Right ventricle myocardium inferior (tissue), 1 donor: ENCODE data around the gene SCAPER. TPM values are rescaled to one million over a fixed set of nuclear protein-coding genes. Genes with fewer than 3 reads are reported as not detected.
A peak's percentile ranks its signal among the peaks of the same experiment; 100 is the strongest.
"Not testable (repeated sequence)": the region's sequence is repeated elsewhere in the genome, so short reads cannot be mapped to it uniquely, and the experiment has no call there.

Experiments
- ATAC-seq: fragments of 200-7000 bp; cut with Tn5 transposase; one replicate; pipeline ENCODE4 v1.9.1; 2020; ENCODE audit warnings: mild to moderate bottlenecking, moderate library complexity
- DNase-seq: peaks from one replicate; pipeline ENCODE4 v3.0.0; 2021; ENCODE audit errors: missing footprints
- intact Hi-C: fragments of 100-400 bp; cut with DNase I; formaldehyde crosslinking; loops from one replicate; pipeline ENCODE4 v1.11.0; 2022
- total RNA-seq: library from RNA; stranded (reverse); fragmentation: NEBNext Ultra II Directional; extraction: Animal tissue kit (Norgen Biotek cat#: 25700); gene quantifications from one replicate; pipeline ENCODE4 v1.2.1, GENCODE V29; 2021
- donor health status: DM: no; HTN: yes; CAD: no; lungs with severe emphysema.

SCAPER gene
- total RNA-seq, 1 donor from 2014 or later = 47.6 TPM

- ATAC-seq (no peak), DNase-seq (no peak)
- intact Hi-C loops = no loop called here
Measured at GRCh38 chr15:76718863-76719262, 186.3 kb downstream of the SCAPER start.

DNA sequence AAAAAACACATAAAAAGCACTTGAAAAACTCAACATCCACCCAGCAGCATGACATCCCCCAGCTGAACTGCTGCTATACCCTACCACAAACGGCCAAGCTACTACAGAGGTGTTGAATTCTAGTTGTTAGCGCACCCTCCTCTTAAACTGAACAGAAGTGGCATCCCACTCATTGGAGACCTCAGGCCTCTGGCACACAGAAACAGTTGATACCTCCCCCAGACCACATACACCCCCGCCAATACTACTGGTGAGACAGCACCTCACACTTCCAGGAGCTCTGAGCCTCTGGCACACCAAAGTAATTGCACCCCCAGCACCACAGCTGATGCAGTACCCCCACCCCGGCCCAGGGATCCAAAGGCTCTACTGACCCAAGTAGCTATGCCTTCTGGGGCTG, 190.2 kb downstream of the SCAPER start:
- DNase-seq = no peak
- ATAC-seq = no peak
- intact Hi-C loops = no loop called here

DNA sequence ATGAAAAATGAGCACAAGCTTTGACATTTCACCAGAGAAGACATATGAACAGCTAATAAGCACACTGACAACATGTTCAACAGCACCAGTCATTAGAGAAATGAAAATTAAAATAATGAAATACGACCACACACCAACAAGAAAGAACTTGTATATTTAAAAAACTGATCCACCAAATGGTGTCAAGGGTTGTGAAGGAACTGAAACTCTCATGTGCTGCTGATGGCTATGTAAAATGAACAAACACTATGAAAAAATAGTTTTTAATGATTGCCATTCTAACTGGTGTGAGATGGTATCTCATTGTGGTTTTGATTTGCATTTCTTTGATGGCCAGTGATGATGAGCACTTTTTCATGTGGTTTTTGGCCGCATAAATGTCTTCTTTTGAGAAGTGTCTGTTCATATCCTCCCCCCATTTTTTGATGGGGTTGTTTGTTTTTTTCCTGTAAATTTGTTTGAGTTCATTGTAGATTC, 193.8 kb downstream of the SCAPER start:
- ATAC-seq (no peak), DNase-seq (no peak)
- intact Hi-C loops = no loop called here

DNA sequence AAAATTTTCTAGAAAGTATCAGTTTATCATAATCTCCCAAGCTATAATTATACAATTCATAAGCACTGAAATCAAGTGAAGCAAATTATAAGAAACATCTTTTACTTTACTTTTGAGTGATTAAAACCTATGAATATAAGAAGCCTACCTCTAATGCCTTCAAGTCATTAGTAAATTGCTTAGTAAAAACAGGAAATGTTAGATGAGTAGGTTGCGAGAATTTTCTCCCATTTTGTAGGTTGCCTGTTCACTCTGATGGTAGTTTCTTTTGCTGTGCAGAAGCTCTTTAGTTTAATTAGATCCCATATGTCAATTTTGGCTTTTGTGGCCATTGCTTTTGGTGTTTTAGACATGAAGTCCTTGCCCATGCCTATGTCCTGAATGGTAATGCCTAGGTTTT, 201.1 kb downstream of the SCAPER start:
- ATAC-seq, DNase-seq, intact Hi-C loops: not testable (repeated sequence)

DNA sequence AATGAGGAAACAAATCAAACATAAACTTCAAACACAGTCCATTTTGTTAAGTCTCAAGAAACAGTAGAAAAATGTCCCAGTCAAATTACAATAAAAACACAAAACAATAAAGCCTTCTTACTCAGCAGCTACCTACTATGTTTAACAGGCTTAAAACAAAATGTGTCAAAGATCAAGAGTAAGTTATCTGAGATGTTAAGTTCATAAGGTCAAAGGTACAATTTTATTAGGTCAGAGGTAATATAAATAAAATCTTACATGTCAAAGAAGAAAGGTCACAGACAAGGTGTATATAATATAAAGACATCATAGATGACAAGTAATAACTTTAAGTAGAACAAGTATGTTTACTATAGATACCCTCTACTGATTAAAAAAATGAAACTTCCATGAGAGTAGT, 208.3 kb downstream of the SCAPER start:
- no peak for DNase-seq
- no peak for ATAC-seq
- intact Hi-C loops = no loop called here

DNA sequence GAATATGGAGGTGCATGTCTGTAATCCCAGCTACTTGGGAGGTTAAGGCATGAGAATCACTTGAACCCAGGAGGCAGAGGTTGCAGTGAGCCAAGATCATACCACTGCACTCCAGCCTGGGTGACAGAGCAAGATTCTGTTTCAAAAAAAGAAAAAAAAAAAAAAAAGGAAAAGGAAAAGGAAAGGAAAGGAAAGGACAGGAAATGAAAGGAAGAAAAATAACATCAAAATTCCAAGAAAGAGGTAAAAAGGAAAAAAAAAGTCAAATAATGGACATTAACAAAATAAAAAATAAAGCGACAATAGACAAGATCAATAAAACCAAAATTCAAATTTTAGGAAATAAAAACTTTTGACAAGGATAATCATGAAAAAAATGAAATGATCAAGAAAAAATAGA, 212.6 kb downstream of the SCAPER start:
- DNase-seq, ATAC-seq, intact Hi-C loops: not testable (repeated sequence)

- DNase-seq, intact Hi-C loops, ATAC-seq: not testable (repeated sequence)
Measured at GRCh38 chr15:76687592-76687991, 217.5 kb downstream of the SCAPER start.

GRCh38 chr15:76684002-76684401, 221.1 kb downstream of the SCAPER start:
- ATAC-seq = no peak
- intact Hi-C loops = no loop called here
- no peak for DNase-seq

DNA sequence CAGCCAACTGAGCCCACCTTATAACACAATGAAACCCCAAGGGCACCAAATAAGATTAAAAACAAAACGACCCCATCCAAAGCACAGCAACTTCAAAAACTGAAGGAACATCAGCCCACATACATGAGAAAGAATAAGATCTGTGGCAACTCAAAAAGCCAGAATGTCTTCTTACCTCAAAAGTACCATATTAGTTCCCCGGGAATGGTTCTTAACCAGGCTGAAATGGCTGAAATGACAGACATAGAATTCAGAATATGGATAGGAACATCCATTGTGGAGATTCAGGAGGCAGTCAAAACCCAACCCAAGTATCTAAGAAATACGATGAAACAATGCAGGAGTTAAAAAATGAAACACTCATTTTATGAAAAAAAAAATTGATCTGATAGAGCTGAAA, 222.3 kb downstream of the SCAPER start:
- DNase-seq (no peak), ATAC-seq (no peak)
- intact Hi-C loops = no loop called here

DNA sequence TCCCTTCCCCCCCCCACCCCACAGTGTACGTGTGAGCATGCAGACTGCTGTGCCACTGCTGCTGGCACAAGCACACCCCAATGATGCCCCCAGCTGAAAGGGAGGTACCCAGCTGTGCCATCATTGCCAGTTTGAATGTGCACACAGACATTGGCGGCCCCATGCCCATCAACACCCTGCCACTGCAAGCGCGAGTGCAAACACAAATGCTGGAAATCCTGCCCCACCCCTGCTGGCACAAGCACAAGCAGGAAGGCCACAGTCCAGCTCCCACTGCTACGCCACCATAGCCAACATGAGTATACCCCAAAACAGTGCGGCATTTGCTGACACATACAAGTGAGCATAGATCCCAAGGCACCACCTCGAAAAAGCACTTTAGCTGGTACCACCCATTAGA, 222.9 kb downstream of the SCAPER start:
- intact Hi-C loops = no loop called here
- ATAC-seq (no peak), DNase-seq (no peak)

GRCh38 chr15:76678766-76679165, 226.4 kb downstream of the SCAPER start:
- DNase-seq (no peak), ATAC-seq (no peak)
- intact Hi-C loops = no loop called here

DNA sequence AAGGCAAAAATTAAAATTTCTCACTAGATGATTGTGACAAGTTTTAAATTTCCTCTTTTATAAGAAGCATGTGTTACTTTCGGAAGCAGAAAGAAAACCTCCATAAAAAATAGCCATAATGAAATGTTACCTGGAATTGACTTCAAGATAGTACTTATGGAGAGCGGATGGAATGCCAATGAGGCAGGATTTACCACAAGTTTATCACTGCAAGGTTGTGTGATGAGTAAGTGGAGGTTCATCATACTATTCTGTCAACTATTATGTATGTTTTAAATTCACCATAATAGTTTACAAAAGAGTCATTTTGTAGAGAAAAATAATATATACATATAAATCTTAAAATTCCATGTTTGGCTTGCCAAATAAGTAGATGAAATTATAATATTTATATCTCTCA, 230.3 kb downstream of the SCAPER start:
- ATAC-seq (no peak), DNase-seq (no peak)
- intact Hi-C loops = no loop called here

- ATAC-seq (no peak), DNase-seq (no peak)
- intact Hi-C loops = no loop called here
Measured at GRCh38 chr15:76669521-76670207, 235.5 kb downstream of the SCAPER start.

DNA sequence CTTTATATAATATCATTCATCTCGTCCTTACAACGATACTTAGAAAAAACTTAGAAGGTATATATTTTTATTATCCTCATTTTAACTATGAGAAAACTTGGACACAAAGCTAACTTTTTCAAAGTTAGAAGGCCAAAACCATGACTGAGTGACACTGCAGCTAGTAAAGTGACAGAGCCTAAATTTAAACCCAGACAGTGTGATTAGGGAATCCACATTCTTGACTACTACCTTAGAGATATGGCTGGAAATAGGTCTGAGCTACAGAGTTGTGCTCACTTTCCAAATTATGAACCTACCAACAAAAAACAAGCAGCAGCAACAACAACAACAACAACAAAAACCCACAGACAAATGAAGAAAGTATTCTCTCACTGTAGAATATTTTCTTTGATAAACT, 236.2 kb downstream of the SCAPER start:
- intact Hi-C loops = no loop called here
- no peak for DNase-seq
- no peak for ATAC-seq

- intact Hi-C loops = no loop called here
- DNase-seq (no peak), ATAC-seq (no peak)
Measured at GRCh38 chr15:76667943-76668715, 237.0 kb downstream of the SCAPER start.

- ATAC-seq (peak; percentile 52), DNase-seq (no peak)
- intact Hi-C loops = no loop called here
Measured at GRCh38 chr15:76664895-76665294, 240.2 kb downstream of the SCAPER start.

DNA sequence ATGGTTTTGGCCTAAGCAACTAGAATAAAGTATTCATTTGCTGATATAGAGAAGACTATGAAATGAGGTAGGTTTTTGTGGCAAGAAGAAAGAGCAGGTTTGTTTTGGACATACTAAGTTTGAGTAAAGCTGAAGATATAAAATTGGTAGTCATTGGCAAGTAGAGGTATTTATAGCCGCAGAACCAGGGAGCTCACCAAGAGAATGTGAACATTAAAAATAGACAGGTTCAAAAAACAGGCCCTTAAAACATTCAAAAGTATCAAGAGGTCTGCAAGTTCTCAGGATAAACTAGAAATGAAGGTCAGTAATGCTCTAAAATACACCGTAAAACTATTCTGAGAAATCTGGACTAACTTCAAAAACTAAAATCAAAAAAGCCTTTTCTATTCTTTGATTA, 240.7 kb downstream of the SCAPER start:
- ATAC-seq = no peak
- DNase-seq = no peak
- intact Hi-C loops = no loop called here

GRCh38 chr15:76663529-76663928, 241.6 kb downstream of the SCAPER start:
- DNase-seq (no peak), ATAC-seq (no peak)
- intact Hi-C loops = no loop called here

GRCh38 chr15:76648732-76649444, 256.3 kb downstream of the SCAPER start:
- intact Hi-C loops = loop anchor here (10.0 kb wide), 1 partner anchor 216 kb away; no protein-coding TSS in a partner anchor
- no peak for DNase-seq
- no peak for ATAC-seq

DNA sequence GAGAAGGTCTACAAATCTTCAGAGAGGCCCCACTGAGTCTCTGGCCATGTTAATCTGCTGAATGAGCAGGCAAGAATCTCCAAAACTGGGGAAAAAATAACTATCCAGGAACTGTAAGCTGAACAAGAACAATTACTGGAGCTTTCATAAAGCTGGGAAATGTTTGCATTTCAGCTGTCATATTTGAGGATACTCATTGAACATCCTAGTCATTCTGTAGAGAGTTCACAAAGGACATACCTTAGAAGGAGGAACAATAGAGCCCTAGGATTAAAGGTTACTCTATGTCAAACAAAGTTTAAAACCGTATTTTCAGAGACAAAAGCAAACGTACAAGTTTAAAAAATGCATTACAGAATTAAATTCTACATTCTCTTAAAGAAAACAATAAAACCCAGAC, 257.5 kb downstream of the SCAPER start:
- no peak for ATAC-seq
- no peak for DNase-seq
- intact Hi-C loops = loop anchor here (10.0 kb wide), 1 partner anchor 217 kb away; no protein-coding TSS in a partner anchor
